HG03095 (cell line): ENCODE measurements around the gene DOCK6.

Source experiments
- ATAC-seq: cut with Tn5 transposase; IDR thresholded peaks from one replicate; pipeline ENCODE4 v1.9.1; 2021; ENCODE audit warnings: moderate library complexity; ENCODE audit not compliant: unreplicated experiment

DOCK6 gene

GRCh38 chr19:11225815-11226214 lies 36.5 kb downstream of the DOCK6 start:
- no peak for ATAC-seq

GRCh38 chr19:11225172-11225571 lies 37.2 kb downstream of the DOCK6 start:
- no peak for ATAC-seq

DNA sequence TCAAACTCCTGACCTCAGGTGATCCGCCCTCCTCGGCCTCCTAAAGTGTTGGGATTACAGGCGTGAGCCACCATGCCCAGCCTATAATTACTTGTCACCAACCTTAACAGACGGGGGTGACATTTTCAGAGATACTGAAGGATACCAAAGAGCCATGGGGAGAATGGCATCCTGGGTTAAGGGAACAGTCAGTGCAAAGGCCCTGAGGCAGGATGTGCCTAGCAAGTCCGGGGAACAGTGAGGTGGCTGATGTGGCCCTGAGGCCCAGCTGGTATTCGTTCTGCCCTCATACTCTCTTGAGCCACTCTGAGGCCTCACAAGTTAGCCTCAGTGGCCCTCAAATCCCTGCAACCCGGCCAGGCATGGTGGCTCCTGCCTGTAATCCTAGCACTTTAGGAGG lies 37.9 kb downstream of the DOCK6 start:
- no peak for ATAC-seq

GRCh38 chr19:11223200-11223599 lies 39.1 kb downstream of the DOCK6 start:
- ATAC-seq = no peak

GRCh38 chr19:11221082-11221598 lies 41.2 kb downstream of the DOCK6 start:
- ATAC-seq = no peak

- ATAC-seq = no peak
These were observed 47.9 kb downstream of the DOCK6 start for GRCh38 chr19:11214387-11214786.

DNA sequence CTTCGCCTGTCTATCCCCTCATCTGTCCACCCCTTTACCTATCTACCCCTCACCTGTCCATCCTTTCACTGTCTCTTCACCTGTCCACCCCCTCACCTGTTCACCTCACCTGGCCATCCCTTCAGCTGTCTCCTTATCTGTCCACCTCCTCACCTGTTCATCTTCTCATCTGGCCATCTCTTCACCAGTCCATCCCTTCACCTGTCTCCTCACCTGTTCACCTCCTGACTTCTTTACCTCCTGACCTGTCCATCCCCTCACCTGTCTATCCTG lies 51.7 kb downstream of the DOCK6 start:
- ATAC-seq = no peak

- ATAC-seq = no peak
These were observed 52.3 kb downstream of the DOCK6 start for GRCh38 chr19:11209839-11210655.

GRCh38 chr19:11208561-11209471 lies 53.5 kb downstream of the DOCK6 start:
- ATAC-seq = no peak

GRCh38 chr19:11205939-11206570 lies 56.3 kb downstream of the DOCK6 start:
- ATAC-seq = no peak

DNA sequence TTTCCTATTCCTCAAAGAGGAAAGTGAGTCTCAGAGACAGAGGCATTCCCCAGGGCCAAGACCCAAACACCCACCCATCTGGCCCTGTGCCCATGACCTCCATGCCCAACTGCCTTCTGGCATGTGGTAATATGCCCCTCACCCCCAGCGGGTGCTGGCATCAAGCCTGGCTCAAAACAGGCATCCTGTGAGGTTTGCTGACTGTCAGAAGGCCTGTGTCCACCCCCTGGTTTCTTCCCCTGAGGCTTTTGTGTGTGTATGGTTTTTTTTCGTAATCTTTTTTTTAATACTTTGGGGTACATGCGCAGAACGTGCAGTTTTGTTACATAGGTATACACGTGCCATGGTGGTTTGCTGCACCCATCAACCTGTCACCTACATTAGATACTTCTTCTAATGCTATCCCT lies 57.4 kb downstream of the DOCK6 start:
- no peak for ATAC-seq

DNA sequence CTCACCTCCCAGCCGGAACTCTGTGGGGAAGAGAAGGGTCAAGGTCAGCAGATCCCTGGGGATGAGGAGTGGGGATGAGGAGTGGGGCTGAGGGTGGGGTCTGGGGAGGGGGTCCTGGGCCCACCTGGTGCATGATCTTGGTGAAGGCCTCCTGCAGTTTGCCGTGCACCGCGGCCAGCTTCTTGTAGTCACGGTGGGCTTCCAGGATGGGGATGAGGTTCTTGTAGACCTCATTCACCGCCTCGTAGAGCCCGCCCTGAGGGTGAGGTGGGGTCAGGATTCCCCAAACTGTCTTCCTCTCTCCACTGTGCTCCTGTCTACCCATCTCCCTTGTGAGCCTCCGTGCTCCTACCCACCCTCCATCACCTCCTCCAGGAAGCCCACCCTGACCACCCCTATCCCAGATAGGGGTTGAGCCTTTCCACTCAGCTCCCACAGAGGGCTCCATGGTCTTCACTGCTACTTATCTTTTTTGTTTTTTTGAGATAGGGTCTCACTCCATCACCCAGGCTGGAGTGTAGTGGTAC lies 58.2 kb downstream of the DOCK6 start:
- ATAC-seq = no peak

DNA sequence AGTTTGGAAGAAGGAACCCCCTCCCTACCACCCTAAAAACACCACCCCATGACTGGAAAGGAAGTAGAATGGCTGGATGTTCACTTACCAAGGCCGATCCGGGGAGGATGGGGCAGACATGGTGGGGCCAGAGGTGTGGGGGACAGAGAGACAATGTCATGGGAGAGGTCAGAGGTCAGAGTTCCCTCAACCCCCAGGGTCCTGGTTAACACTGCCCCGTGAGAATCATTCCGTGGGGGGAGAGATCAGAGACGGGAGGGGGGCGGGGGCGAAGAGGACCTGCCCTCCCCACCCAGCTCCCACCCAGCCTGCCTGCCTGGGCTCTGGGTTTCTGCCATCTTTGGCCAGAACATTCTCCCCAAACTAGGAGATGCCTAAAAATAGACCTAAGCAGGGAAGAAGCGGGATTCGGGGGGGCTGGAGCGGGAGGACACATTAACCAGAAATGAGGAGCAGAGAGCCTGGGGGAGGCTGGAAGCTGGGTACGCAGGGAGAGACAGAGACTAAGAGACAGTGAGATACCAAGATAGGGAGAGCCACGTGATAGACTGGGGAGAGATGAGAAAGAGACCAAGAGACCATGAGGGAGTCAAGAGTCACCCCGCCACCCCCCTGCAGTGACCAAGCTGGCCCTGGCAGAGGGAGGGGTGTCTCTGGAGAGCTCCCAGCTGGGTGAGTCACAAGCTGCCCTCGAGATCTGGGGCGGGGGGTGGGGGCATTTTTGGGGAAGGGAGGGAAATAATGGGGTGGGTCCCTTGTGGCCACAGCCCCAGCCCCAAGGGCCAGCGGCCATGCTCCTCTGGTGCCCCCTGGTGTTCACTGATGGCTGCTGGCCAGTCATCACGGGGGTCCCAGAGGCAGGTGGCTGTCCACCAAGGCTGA lies 58.9 kb downstream of the DOCK6 start:
- ATAC-seq = no peak

GRCh38 chr19:11202488-11203193 lies 59.7 kb downstream of the DOCK6 start:
- ATAC-seq = no peak

DNA sequence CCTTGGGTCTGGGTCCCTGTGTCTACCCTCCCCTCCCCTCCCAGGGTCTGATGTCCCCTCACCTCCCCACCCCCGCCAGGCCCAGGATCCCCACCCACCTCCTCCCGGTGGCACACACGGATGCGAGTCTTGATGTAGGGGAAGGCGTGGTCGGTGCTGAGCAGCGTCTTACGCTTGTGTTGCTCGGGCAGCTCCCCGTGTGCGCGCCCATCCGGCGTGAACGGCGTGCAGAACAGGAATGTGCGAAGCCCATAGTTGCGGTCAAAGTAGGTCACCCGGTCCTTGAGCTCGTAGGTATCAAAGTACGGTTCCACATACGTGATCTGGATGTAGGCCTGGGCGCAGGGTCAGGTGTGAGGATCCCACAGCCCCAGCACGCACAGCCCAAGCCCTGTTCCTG lies 60.5 kb downstream of the DOCK6 start:
- ATAC-seq = no peak

GRCh38 chr19:11200931-11201330 lies 61.4 kb downstream of the DOCK6 start:
- no peak for ATAC-seq

DNA sequence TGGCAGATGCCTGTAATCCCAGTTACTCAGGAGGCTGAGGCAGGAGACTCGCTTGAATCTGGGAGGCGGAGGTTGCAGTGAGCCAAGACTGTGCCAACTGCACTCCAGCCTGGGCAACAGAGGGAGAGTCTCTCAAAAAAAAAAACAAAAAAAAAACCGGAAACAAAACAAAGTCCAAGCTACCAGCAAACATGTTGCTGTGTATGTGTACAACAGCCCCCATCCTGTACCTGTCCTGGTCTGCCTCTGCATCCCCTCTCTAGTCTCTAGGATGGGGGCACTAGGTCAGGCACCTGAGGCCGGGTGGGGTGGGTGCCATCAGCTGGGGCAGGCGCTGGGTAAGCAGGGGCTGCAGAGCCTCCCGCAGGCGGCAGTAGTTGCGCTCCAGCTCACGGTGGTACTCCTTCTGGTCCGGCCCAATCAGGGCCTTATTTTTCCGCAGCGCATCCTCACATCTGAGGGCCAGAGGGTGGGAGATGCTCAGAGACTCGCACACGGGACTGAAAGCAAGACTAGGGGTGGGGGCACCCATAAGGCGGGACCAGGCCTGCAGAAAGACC lies 62.2 kb downstream of the DOCK6 start:
- ATAC-seq = no peak

DNA sequence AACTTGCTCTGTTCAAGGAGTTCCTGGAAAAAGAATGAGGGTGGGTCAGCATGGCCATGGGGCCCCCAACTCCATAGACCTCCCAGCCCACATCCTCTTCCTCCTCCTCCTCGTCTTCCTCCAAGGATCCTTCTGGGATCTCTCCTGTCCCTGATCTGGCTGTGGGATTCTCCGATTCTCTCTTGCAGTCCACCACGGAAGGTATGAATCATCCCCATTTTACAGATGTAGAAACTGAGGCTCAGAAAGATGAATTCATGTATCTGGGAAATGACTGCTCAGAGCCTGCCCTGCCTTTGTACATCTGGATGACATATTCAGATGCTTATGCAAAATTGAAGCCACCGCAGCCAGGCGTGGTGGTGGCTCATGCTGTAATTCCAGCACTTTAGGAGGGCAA lies 62.8 kb downstream of the DOCK6 start:
- no peak for ATAC-seq

DNA sequence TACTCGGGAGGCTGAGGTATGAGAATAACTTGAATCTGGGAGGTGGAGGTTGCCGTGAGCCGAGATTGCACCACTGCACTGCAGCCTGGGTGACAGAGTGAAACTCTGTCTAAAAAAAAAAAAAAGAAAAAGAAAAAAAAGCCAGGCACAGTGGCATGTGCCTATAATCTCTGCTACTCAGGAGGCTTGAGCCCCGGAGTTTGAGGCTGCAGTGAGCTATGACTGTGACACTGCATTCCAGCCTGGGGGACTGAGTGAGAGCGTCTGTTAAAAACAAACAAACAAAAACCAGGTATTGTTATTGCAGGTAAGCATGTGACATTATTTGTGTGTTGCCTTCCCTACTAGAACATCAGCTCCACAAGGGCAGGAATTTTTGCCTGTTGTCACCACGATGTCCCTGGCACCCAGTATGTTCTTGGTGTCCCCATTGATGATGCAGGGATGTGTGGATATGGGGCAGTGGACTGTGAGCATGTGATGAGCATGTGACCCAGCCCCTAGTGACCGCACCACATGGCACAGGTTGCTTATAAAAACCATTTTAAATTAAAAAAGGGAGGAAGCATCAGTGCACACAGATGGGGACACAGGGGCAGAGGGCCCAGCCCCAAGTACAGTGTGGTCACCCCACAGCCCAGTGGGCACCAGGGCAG lies 63.4 kb downstream of the DOCK6 start:
- ATAC-seq = no peak
